ENCODE results near the gene TMEM269.

- TF ChIP-seq EZH2 (IDR thresholded peaks at IDR 0.05; ENCODE audit: low read length) (no peak), CTCF (optimal IDR thresholded peaks at IDR 0.05 in 1 of 3, IDR thresholded peaks at IDR 0.05 in 1 of 3, conservative IDR thresholded peaks at IDR 0.05 in 1 of 3; ENCODE audit: extremely low read depth in 1 of 3, insufficient read depth in 2 of 3, low read length in 3 of 3) (no peak)
Measured at GRCh38 chr1:42742141-42742540, 42.6 kb upstream of the TMEM269 start.
